Measurements from ENCODE around the gene DAPK2. TPM values are rescaled to one million over a fixed set of nuclear protein-coding genes. Genes with fewer than 3 reads are reported as not detected.
A peak's percentile ranks its signal among the peaks of the same experiment; 100 is the strongest.

The DAPK2 gene
- total and polyA plus RNA-seq, 9 donors: 0.77 to 6.2 (median 2.0) TPM

GRCh38 chr15:64072812-64073211 lies 26.5 kb upstream of the DAPK2 start:
- H3K27ac ChIP-seq: no peak overlapping the region
- DNase-seq: no peak
- no peaks in the 10 kb centered on the region for H3K9me3 ChIP-seq
- no peaks in the 10 kb centered on the region for H3K36me3 ChIP-seq
- TF ChIP-seq EP300 (IDR thresholded peaks at IDR 0.05) (no peak), CTCF (IDR thresholded peaks at IDR 0.05) (no peak), POLR2A (IDR thresholded peaks at IDR 0.05) (no peak)
- intact Hi-C loops (cut with DNase I): no loop called here
- no peak overlapping the region for H3K4me3 ChIP-seq
- WGBS, 3 donors: 34 to 74% (median 44%) methylated on average over 2 of the region's 2 CpGs
- peaks cover 8% of the 10 kb centered on the region for H3K4me1 ChIP-seq (ENCODE audit: insufficient read depth)
- H3K27me3 ChIP-seq: no peaks in the 10 kb centered on the region

GRCh38 chr15:64071931-64072765 lies 25.9 kb upstream of the DAPK2 start:
- Histone ChIP-seq H3K4me1 (ENCODE audit: insufficient read depth) (peaks cover 8% of the 10 kb centered on the region), H3K27ac (no peak overlapping the region), H3K9me3 (no peaks in the 10 kb centered on the region), H3K27me3 (no peaks in the 10 kb centered on the region), H3K36me3 (no peaks in the 10 kb centered on the region), H3K4me3 (no peak overlapping the region)
- DNase-seq: no peak
- no peak for TF ChIP-seq CTCF (IDR thresholded peaks at IDR 0.05)
- TF ChIP-seq EP300 (IDR thresholded peaks at IDR 0.05): no peak
- TF ChIP-seq POLR2A (IDR thresholded peaks at IDR 0.05): no peak
- intact Hi-C loops (cut with DNase I): no loop called here
- WGBS, 3 donors: 85 to 90% (median 88%) methylated on average over 4 of the region's 4 CpGs

GRCh38 chr15:64070965-64071851 lies 24.9 kb upstream of the DAPK2 start:
- Histone ChIP-seq H3K4me3 (no peak overlapping the region), H3K4me1 (ENCODE audit: insufficient read depth) (peaks cover 8% of the 10 kb centered on the region), H3K36me3 (no peaks in the 10 kb centered on the region), H3K27ac (peak overlapping the region in 1 of 2 donors; percentile 11), H3K27me3 (no peaks in the 10 kb centered on the region), H3K9me3 (no peaks in the 10 kb centered on the region)
- TF ChIP-seq POLR2A (IDR thresholded peaks at IDR 0.05): no peak
- TF ChIP-seq EP300 (IDR thresholded peaks at IDR 0.05): no peak
- no peak for TF ChIP-seq CTCF (IDR thresholded peaks at IDR 0.05)
- peak in 4 of 5 donors; percentile 34 to 66 (median 52) for DNase-seq
- intact Hi-C loops (cut with DNase I): no loop called here
- WGBS, 3 donors: 37 to 39% (median 38%) methylated on average over 8 of the region's 8 CpGs

- H3K4me1 ChIP-seq (ENCODE audit: insufficient read depth): peaks cover 8% of the 10 kb centered on the region
- no peak overlapping the region for H3K4me3 ChIP-seq
- no peak for TF ChIP-seq POLR2A (IDR thresholded peaks at IDR 0.05)
- no peak for TF ChIP-seq CTCF (IDR thresholded peaks at IDR 0.05)
- TF ChIP-seq EP300 (IDR thresholded peaks at IDR 0.05): no peak
- H3K36me3 ChIP-seq: no peaks in the 10 kb centered on the region
- H3K9me3 ChIP-seq: no peaks in the 10 kb centered on the region
- intact Hi-C loops (cut with DNase I): no loop called here
- H3K27me3 ChIP-seq: no peaks in the 10 kb centered on the region
- no peak for DNase-seq
- 95 to 98% (median 95%) methylated on average over 3 of the region's 3 CpGs for WGBS, 3 donors
- H3K27ac ChIP-seq: peak overlapping the region in 1 of 2 donors; percentile 11
These were observed 23.8 kb upstream of the DAPK2 start for GRCh38 chr15:64070106-64070505.
